RWPE1 (cell line): ENCODE results near the gene PRKCSH.
"Not testable (repeated sequence)": the region's sequence is repeated elsewhere in the genome, so short reads cannot be mapped to it uniquely, and the experiment has no call there.

Experiments used
- CTCF ChIA-PET: fragments of 350-600 bp; sonication (Branson Sonifier 250); formaldehyde crosslinking; extraction: SDS; loops from one replicate; lab custom pipeline; 2021; lab: Yijun Ruan, JAX
- POLR2A ChIA-PET: fragments of 400-600 bp; formaldehyde crosslinking; extraction: SDS; loops from one replicate; lab custom pipeline; 2020; ENCODE audit warnings: antibody characterized with exemption; ENCODE audit not compliant: low non-redundant PET; lab: Yijun Ruan, JAX
- DNase-seq: peaks from one replicate; pipeline ENCODE4 v3.0.0; 2012; ENCODE audit warnings: low spot score
- H3K27ac ChIP-seq: fragments of 450-650 bp; 2 replicates; pipeline ENCODE4 v1.5.1; 2017
- TF ChIP-seq, protein P1 (sequence below): fragments of 450-650 bp; conservative IDR thresholded peaks from 2 replicates; pipeline ENCODE4 v1.5.1; 2017; ENCODE audit warnings: low read depth, mild to moderate bottlenecking

PRKCSH gene

DNA sequence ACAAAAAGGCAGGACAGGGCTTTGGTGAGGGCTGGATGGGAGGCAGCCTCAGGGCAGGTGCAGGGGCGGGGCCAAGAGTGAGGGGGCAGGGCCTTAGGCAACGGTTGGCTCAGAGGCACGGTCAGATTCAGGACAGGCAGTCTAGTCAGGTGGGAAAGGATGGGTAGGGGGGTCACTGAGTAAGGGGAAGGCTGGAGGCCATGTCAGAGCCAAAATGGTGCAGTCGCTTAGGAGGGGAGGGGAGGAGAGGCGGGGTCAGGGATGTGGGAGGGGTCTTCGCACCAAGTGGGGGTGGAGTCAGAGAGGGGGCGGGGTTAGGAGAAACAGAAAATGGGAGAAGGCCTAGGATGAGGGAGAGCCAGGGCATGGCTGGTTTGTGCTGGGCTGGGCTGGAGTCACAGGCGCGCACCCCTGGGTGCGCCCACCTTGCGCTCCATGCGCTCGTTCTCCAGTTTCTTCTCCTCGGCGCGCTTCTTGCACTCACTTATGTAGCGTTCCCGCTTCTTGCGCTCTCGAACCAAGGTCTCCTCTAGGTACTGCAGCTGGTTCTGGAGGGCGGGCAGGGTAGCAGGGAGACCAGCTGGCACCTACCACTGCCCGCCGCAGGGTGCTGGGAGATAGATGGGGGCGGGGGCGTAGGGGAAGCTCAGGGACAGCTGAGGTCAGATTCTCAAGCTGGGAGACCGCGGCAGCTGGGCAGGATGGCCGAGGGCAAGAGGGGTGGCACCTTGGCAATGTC, 9.5 kb upstream of the PRKCSH start:
- ChIA-PET POLR2A (no interaction called here), CTCF (no interaction called here)
- TF ChIP-seq, protein P1, sequence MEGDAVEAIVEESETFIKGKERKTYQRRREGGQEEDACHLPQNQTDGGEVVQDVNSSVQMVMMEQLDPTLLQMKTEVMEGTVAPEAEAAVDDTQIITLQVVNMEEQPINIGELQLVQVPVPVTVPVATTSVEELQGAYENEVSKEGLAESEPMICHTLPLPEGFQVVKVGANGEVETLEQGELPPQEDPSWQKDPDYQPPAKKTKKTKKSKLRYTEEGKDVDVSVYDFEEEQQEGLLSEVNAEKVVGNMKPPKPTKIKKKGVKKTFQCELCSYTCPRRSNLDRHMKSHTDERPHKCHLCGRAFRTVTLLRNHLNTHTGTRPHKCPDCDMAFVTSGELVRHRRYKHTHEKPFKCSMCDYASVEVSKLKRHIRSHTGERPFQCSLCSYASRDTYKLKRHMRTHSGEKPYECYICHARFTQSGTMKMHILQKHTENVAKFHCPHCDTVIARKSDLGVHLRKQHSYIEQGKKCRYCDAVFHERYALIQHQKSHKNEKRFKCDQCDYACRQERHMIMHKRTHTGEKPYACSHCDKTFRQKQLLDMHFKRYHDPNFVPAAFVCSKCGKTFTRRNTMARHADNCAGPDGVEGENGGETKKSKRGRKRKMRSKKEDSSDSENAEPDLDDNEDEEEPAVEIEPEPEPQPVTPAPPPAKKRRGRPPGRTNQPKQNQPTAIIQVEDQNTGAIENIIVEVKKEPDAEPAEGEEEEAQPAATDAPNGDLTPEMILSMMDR = no peak
- H3K27ac ChIP-seq = no peak overlapping the region
- DNase-seq = no peak

DNA sequence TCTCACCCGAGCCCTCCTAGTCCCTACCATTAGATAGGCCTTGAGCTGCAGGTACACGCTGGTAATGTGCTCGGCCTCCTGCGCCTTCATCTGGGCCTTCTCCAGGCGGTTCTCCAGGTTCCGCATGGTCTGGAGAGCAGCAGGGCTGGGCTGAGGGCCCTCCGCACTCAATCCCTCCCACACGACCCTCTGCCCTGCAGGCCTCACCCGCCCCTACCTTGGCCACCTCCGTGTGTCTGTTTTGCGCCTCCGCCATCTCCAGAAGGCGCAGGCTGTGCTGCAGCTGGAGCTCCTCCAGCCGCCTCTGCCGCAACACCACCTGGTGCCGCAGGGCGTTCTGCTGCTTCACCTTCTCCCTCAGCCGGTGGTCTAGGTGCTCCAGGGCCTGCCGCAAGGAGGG, 8.8 kb upstream of the PRKCSH start:
- ChIA-PET CTCF (no interaction called here), POLR2A (no interaction called here)
- no peak overlapping the region for H3K27ac ChIP-seq
- no peak for DNase-seq
- TF ChIP-seq, protein P1 = no peak

DNA sequence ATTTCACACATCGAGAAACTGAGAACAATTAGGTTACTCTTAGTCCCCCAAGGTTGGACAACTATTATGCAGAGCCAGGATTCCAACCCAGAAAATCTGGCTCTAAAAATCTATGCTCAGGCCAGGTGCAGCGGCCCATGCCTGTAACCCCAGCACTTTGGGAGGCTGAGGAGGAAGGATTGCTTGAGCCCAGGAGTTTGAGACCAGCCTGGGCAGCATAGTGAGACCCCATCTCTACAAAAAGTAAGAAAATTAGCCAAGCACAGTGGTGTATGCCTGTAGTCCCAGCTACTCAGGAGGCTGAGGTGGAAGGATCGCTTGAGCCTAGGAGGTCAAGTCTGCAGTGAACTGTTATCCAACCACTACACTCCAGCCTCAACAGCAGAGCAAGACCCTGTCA, 1.9 kb upstream of the PRKCSH start:
- H3K27ac ChIP-seq, DNase-seq, POLR2A ChIA-PET: not testable (repeated sequence)
- CTCF ChIA-PET = interaction anchor here (0.7 kb wide), 1 partner anchor 14 kb away, joined by 3 read pairs; no protein-coding TSS in a partner anchor

DNA sequence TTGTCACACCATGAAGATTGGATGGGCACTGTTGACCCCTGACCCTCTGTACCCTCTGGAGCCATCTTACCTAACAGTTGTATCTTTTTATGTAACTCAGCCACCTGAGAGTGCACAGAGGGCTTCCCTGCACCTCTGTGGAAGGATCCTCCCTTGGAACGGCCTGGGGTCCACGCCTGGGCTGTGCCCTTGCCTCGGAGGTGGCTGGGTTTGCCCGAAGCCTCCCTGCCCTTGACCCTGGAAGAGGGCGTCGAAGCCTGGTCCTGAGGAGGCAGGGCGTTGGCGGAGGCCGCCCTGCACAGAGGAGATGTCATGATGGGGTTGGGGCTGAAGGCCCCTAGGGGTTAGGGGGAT, 755 bp upstream of the PRKCSH start:
- POLR2A ChIA-PET = interaction anchor here (0.6 kb wide), 1 partner anchor 205 kb away, joined by 9 read pairs; no protein-coding TSS in a partner anchor
- TF ChIP-seq, protein P1 = no peak
- peak overlapping the region; percentile 84 for H3K27ac ChIP-seq
- CTCF ChIA-PET = interaction anchor here (0.5 to 1.0 kb wide), 7 partner anchors 9 to 277 kb away, joined by 3 to 12 read pairs (median 3); no protein-coding TSS in a partner anchor
- no peak for DNase-seq

DNA sequence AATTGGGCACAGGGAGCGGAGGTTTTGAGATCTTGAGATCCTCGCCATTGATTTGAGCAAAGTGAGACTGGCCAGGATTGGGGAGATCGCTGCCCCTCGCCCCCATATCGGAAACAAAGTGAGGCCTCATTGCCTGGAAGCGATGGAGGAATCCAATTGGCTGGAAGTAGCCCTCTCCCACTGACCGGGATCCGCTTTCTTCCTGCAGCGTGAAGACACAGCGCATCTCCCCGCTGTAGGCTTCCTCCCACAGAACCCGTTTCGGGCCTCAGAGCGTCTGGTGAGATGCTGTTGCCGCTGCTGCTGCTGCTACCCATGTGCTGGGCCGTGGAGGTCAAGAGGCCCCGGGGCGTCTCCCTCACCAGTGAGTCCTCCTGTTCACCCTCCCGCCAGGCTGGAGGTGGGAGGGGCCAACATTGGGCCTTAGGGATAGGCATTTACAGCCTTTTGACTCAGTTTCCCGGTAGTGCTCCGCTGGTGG, 438 bp downstream of the PRKCSH start:
- H3K27ac ChIP-seq = peak overlapping the region; percentile 84
- CTCF ChIA-PET = interaction anchor here (0.6 to 1.2 kb wide), 4 partner anchors 23 to 103 kb away, joined by 4 to 6 read pairs (median 6); no protein-coding TSS in a partner anchor
- peak; percentile 43 for DNase-seq
- POLR2A ChIA-PET = no interaction called here
- TF ChIP-seq, protein P1 = no peak

DNA sequence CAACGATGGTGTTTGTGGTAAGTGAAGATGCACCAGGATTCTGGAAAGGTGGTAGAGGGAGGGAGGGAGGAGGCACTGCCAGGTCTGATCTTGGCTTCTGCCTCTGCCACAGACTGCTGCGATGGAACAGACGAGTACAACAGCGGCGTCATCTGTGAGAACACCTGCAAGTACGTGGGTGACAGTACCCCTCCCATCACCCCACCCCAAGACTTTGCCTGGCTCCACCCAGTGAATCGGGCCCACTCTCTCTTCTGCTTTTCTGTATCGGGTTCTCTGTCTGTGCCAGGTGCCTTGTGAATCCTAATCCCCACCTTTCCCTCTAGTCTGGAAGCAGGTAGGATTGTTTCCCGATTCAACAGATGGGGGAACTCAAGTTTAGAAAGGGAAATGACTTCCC, 2.5 kb downstream of the PRKCSH start:
- CTCF ChIA-PET = no interaction called here
- TF ChIP-seq, protein P1 = no peak
- POLR2A ChIA-PET = interaction anchor here (0.7 kb wide), 1 partner anchor 31 kb away, joined by 8 read pairs; no protein-coding TSS in a partner anchor

DNA sequence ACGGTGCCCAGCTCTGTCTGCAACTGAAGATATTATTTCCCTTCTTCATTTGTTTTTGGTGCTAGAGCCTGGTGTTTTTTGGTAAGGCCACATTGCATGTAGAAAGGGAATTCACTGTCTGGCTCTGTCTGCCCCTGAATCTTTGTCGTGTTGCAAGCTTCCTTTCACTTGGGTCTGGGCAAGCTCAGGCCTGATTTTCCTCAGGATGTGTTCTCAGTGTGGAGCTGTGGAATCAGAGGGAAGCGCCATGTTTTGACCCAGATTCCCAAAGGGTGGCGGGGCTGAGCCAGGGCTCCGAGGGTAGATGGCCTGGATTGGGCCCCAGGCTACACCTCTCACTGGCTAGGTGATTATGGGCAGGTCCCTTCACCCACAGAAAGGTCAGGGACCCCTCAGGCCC, 8.6 kb downstream of the PRKCSH start:
- DNase-seq = peak; percentile 54
- TF ChIP-seq, protein P1 = no peak
- CTCF ChIA-PET = interaction anchor here (0.7 to 1.2 kb wide), 2 partner anchors 39 to 61 kb away, joined by 3 to 4 read pairs; no protein-coding TSS in a partner anchor
- peak overlapping the region; percentile 95 for H3K27ac ChIP-seq
- POLR2A ChIA-PET = no interaction called here

More for the DNA sequence above, 2.5 kb downstream of the PRKCSH start:
- H3K27ac ChIP-seq = peak overlapping the region; percentile 84
- no peak for DNase-seq
